ENCODE results near the gene SIK1.

DNA sequence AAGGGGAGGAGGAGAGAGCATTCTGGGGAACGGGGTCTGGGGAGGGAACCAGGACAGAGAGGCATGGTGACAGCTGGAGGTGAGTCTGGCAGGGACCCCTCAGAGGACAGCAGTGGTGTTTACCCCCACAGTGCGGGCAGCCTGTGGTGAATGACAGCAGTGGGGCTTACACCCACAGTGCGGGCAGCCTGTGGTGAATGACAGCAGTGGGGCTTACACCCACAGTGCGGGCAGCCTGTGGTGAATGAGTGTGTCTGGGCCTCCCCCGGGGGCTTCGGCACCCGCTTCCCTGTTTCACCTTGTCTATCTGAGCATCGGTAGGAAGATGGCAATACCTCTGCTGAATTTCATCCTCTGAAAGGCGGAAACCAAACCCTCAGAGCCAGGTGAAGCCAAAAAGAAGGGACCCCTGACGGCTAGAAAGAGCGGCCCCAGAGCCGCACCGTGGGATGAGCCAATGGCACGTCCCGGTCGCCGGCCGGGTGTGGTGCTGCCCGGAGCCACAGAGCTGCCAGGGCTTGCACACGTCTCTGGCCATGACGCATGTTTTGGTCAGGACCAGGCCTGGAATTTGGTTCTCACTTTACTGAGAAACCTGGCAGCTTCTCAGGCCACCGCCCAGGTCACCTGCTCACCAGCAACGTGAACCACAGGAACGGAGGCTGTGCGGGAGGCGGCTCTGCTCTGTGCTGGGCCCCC lies 54.1 kb downstream of the SIK1 start:
- TF ChIP-seq, protein P1, sequence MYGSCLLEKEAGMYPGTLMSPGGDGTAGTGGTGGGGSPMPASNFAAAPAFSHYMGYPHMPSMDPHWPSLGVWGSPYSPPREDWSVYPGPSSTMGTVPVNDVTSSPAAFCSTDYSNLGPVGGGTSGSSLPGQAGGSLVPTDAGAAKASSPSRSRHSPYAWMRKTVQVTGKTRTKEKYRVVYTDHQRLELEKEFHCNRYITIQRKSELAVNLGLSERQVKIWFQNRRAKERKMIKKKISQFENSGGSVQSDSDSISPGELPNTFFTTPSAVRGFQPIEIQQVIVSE (CRISPR knock-in tag; IDR thresholded peaks at IDR 0.05; ENCODE audit: borderline replicate concordance), result no peak
- TF ChIP-seq ZNF138 (CRISPR knock-in tag; conservative IDR thresholded peaks at IDR 0.05) (no peak), ZBTB21 (CRISPR knock-in tag; IDR thresholded peaks at IDR 0.05; ENCODE audit: borderline replicate concordance) (no peak)

Data from WTC11 (cell line).